RWPE1 (cell line): Measurements from ENCODE around the gene PAXX.

Experiments used
- CTCF ChIA-PET: fragments of 350-600 bp; sonication (Branson Sonifier 250); formaldehyde crosslinking; extraction: SDS; loops from one replicate; lab custom pipeline; 2021; lab: Yijun Ruan, JAX
- POLR2A ChIA-PET: fragments of 400-600 bp; formaldehyde crosslinking; extraction: SDS; loops from one replicate; lab custom pipeline; 2020; ENCODE audit warnings: antibody characterized with exemption; ENCODE audit not compliant: low non-redundant PET; lab: Yijun Ruan, JAX
- DNase-seq: peaks from one replicate; pipeline ENCODE4 v3.0.0; 2012; ENCODE audit warnings: low spot score
- H3K27ac ChIP-seq: fragments of 450-650 bp; 2 replicates; pipeline ENCODE4 v1.5.1; 2017
- TF ChIP-seq, protein P1 (sequence below): fragments of 450-650 bp; conservative IDR thresholded peaks from 2 replicates; pipeline ENCODE4 v1.5.1; 2017; ENCODE audit warnings: low read depth, mild to moderate bottlenecking

PAXX gene

DNA sequence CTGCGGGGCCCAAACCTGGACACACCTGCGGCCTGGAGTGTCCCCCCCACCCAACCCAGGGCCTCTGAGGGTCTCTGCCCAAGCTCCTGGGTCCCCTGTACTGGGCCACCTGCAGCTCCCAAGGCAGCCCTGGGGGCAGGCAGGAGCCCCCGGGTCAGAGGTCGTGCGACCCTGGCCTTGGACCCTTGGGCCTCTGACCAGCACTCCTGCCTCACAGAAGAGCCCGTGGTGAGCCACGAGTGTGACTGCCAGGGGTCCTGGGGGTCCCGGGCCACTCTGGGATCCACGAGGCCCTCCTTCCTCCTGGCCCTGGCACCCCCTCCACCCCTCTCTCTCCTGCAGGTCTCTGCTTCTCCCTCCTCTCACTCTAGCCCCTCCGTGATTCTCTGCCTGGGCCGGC lies 19.9 kb upstream of the PAXX start:
- POLR2A ChIA-PET, result no interaction called here

DNA sequence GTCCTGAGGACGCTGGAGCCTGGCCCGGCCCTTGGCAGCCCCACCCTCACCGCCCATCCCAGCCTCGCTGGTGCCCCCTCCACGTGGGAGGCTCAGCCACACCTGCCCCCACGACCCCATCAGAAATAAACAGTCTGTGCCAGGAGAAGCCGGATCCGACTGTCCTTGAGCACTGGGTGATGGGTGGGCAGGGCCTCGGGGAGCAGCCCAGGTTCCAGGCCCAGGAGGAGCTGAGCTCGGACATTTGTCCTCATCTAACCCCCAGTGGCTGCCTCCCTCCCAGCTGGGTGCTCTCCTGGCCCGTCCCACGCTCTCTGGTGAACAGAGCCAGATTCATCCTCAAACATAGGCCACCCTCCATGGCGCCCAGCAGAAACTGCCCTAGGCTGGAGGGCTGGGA lies 19.5 kb upstream of the PAXX start:
- peak overlapping the region; percentile 80 for H3K27ac ChIP-seq
- TF ChIP-seq, protein P1, sequence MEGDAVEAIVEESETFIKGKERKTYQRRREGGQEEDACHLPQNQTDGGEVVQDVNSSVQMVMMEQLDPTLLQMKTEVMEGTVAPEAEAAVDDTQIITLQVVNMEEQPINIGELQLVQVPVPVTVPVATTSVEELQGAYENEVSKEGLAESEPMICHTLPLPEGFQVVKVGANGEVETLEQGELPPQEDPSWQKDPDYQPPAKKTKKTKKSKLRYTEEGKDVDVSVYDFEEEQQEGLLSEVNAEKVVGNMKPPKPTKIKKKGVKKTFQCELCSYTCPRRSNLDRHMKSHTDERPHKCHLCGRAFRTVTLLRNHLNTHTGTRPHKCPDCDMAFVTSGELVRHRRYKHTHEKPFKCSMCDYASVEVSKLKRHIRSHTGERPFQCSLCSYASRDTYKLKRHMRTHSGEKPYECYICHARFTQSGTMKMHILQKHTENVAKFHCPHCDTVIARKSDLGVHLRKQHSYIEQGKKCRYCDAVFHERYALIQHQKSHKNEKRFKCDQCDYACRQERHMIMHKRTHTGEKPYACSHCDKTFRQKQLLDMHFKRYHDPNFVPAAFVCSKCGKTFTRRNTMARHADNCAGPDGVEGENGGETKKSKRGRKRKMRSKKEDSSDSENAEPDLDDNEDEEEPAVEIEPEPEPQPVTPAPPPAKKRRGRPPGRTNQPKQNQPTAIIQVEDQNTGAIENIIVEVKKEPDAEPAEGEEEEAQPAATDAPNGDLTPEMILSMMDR, result no peak
- ChIA-PET POLR2A (no interaction called here), CTCF (interaction anchor here (1.0 to 1.3 kb wide), 2 partner anchors 10 to 56 kb away, joined by 3 read pairs; no protein-coding TSS in a partner anchor)
- no peak for DNase-seq

More for the DNA sequence above, 19.9 kb upstream of the PAXX start:
- DNase-seq, result no peak
- H3K27ac ChIP-seq, result peak overlapping the region; percentile 80; the same call in 1 of the 2 replicates
- TF ChIP-seq, protein P1, result no peak
- CTCF ChIA-PET, result interaction anchor here (1.3 kb wide), 1 partner anchor 56 kb away, joined by 3 read pairs; no protein-coding TSS in a partner anchor

DNA sequence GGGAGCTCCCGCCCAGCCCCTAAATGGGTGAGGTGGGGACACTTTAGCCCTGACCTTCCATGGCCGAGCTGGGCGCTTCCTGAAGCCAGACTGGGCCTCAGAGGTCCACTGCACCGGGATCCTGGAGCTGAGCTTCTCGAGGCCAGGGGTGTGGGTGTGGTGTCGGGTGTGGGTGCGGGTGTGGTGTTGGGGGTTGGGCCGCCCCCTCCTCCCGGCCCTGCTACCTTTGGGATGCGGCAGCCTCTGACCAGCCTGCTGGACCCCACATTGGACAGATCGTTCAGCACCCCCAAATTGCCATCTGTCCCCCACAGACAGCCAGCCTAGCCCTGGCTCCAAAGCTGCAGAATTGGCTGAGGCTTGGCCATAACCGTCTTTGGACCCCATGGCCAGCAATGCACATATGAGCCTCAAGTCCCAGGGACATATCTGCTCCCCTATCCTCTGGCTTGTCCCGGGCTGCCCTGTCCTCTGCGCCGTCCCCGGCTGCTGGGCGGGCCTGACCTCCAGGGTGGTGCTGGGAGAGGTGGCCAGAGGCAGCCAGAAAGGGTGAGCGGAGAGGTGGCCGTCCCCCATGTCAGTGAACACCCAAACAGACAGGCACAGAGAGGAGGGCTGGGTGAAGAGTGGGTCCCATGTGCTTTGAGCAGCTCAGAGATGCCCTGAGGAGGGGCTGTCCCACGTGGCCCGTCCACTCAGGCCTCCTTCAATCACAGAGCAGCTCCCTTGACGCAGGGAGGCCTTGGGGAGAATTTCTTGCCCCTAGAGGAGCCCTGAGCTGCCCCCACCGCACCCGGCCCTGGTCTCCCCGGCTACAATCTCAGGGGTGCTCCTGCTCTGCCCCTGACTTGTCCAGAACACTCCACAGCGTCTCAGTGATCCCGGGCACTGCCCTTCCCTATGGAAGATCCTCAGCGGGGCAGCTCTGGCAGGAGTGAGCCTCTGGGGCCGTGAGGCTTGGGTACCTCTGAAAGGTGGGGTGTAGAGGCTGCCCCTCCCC lies 18.3 kb upstream of the PAXX start:
- no peak for DNase-seq
- CTCF ChIA-PET, result interaction anchor here (0.6 to 1.7 kb wide), 4 partner anchors 9 to 73 kb away, joined by 3 to 4 read pairs (median 4); partner anchors contain the start of gene NPDC1
- TF ChIP-seq, protein P1, result no peak
- POLR2A ChIA-PET, result no interaction called here
- H3K27ac ChIP-seq, result peak overlapping the region; percentile 80

DNA sequence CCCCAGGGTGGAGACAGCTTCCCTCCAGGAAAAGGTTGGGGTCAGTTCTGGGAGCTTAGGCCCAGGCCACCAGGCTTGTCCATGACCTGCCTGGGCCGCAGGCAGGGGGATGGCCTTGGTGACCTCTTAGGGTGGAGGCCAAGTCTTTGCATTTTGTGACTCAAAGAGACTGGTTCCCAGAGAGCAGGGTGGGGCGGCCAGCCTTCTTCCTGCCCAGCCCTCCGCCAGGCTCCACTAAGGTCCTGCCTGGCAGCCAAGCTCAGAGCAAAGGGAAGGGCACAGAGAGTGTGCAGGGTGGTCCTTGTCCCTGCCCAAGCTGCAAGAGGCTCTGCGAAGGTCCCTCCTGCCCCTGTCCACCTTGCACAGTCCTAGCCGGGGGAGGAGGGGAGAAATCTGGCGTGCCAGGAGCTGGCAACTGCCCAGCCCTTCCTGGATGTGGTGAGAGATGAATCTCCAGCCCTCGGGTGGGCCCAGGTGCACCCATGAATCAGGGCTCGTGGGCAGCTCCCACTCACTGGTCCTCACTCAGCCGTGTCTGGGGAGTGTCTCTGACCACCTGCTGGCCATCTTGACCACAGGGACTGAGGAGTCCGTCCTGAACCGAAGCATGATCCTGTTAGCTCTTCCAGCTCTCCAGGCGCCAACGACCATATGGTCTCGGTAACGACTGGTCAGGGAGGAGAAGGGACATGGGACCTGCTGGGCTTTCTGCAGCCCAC lies 17.2 kb upstream of the PAXX start:
- CTCF ChIA-PET, result interaction anchor here (0.6 to 1.8 kb wide), 8 partner anchors 10 to 118 kb away, joined by 3 to 6 read pairs (median 4); partner anchors contain the start of gene NPDC1
- TF ChIP-seq, protein P1, result no peak
- H3K27ac ChIP-seq, result peak overlapping the region; percentile 80
- POLR2A ChIA-PET, result interaction anchor here (0.6 to 1.0 kb wide), 2 partner anchors 17 to 89 kb away, joined by 6 to 9 read pairs; partner anchors contain the start of gene PAXX
- DNase-seq, result peak; percentile 57

DNA sequence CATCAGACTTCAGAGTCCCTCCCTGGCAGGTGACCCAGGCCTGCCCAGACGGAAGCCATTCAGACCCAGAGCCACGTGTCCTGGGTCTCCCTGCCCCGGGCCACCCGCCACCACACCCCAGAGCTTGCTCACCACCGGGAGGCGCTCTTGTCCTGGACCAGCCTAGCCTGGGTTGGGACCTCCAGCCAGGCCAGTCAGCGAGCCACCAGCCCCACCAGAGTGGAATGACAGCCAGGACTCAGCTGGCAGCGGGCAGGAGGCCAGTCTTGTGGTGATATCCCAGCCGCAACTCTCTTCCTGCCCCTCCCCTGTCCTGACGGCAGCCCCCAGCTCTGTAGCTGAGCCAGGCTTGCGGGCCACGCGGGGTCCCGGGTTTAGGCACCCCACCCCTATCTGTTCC lies 16.6 kb upstream of the PAXX start:
- CTCF ChIA-PET, result interaction anchor here (0.6 to 1.8 kb wide), 8 partner anchors 17 to 258 kb away, joined by 3 to 6 read pairs (median 3); partner anchors contain the start of gene PAXX
- POLR2A ChIA-PET, result interaction anchor here (0.6 to 1.0 kb wide), 2 partner anchors 17 to 89 kb away, joined by 6 to 9 read pairs; partner anchors contain the start of gene PAXX
- DNase-seq, result no peak

More for the DNA sequence above, 16.6 kb upstream of the PAXX start:
- peak overlapping the region; percentile 80 for H3K27ac ChIP-seq
- TF ChIP-seq, protein P1, result no peak; the same call in 1 of the 2 replicates
